Stimulated activated effector memory CD8-positive, alpha-beta T cell treated with anti-CD3 and anti-CD28 coated beads, Interleukin-12 subunit alpha, Interleukin-12 subunit beta, amount 100 ng/mL, for 72 hours (primary cell): ENCODE results near the gene RNF123.

Experiments used
- ATAC-seq: fragments of 150-1000 bp; cut with Tn5 transposase; 2 replicates; pipeline ENCODE4 v1.10.0; 2021
- DNase-seq, 2 donors: peaks; one replicate each; pipeline ENCODE4 v3.0.0; 2021 to 2022; ENCODE audit warnings: low spot score in 2 of 2
- H3K27ac Mint-ChIP-seq: one replicate; pipeline ENCODE4 v1.8.0; 2022; ENCODE audit warnings: mild to moderate bottlenecking, mixed read lengths
- H3K36me3 Mint-ChIP-seq: one replicate; pipeline ENCODE4 v1.8.0; 2022; ENCODE audit warnings: mild to moderate bottlenecking, mixed read lengths
- H3K4me1 Mint-ChIP-seq: one replicate; pipeline ENCODE4 v1.8.0; 2022; ENCODE audit warnings: mixed read lengths
- H3K4me3 Mint-ChIP-seq: one replicate; pipeline ENCODE4 v1.8.0; 2022; ENCODE audit warnings: mild to moderate bottlenecking, mixed read lengths
- H3K9me3 Mint-ChIP-seq: one replicate; pipeline ENCODE4 v1.8.0; 2022; ENCODE audit warnings: mixed read lengths

Gene RNF123

GRCh38 chr3:49714728-49715550 lies 25.6 kb downstream of the RNF123 start:
- Mint-ChIP-seq H3K27ac (peak overlapping the region; percentile 40), H3K4me1 (peaks cover 17% of the 10 kb centered on the region), H3K4me3 (no peak overlapping the region), H3K9me3 (no peaks in the 10 kb centered on the region), H3K36me3 (peaks cover 16% of the 10 kb centered on the region)
- DNase-seq (no peak), ATAC-seq (no peak)

GRCh38 chr3:49715611-49716121 lies 26.3 kb downstream of the RNF123 start:
- ATAC-seq (no peak), DNase-seq (no peak)
- Mint-ChIP-seq H3K4me3 (no peak overlapping the region), H3K27ac (peak overlapping the region; percentile 58), H3K9me3 (no peaks in the 10 kb centered on the region), H3K4me1 (peaks cover 20% of the 10 kb centered on the region), H3K36me3 (peaks cover 23% of the 10 kb centered on the region)

GRCh38 chr3:49716169-49716568 lies 26.8 kb downstream of the RNF123 start:
- H3K36me3 Mint-ChIP-seq, result peaks cover 28% of the 10 kb centered on the region
- H3K9me3 Mint-ChIP-seq, result no peaks in the 10 kb centered on the region
- H3K27ac Mint-ChIP-seq, result peak overlapping the region; percentile 58
- no peak overlapping the region for H3K4me3 Mint-ChIP-seq
- no peak for DNase-seq
- peaks cover 25% of the 10 kb centered on the region for H3K4me1 Mint-ChIP-seq
- ATAC-seq, result no peak

- Mint-ChIP-seq H3K4me3 (no peak overlapping the region), H3K9me3 (no peaks in the 10 kb centered on the region), H3K36me3 (peaks cover 34% of the 10 kb centered on the region), H3K4me1 (peaks cover 29% of the 10 kb centered on the region), H3K27ac (no peak overlapping the region)
- DNase-seq (no peak), ATAC-seq (no peak)
These were observed 27.4 kb downstream of the RNF123 start for GRCh38 chr3:49716691-49717210.

- H3K27ac Mint-ChIP-seq, result no peak overlapping the region
- no peak for ATAC-seq
- peaks cover 40% of the 10 kb centered on the region for H3K36me3 Mint-ChIP-seq
- no peaks in the 10 kb centered on the region for H3K9me3 Mint-ChIP-seq
- peak overlapping the region; percentile 80 for H3K4me3 Mint-ChIP-seq
- peaks cover 35% of the 10 kb centered on the region for H3K4me1 Mint-ChIP-seq
- no peak for DNase-seq
These were observed 28.0 kb downstream of the RNF123 start for GRCh38 chr3:49717211-49717958.

- DNase-seq (no peak), ATAC-seq (no peak)
- Mint-ChIP-seq H3K9me3 (no peaks in the 10 kb centered on the region), H3K27ac (peak overlapping the region; percentile 69), H3K4me1 (peaks cover 43% of the 10 kb centered on the region), H3K36me3 (peaks cover 48% of the 10 kb centered on the region), H3K4me3 (peak overlapping the region; percentile 80)
These were observed 28.9 kb downstream of the RNF123 start for GRCh38 chr3:49717959-49718857.

GRCh38 chr3:49718858-49719213 lies 29.5 kb downstream of the RNF123 start:
- peak overlapping the region; percentile 69 for H3K27ac Mint-ChIP-seq

GRCh38 chr3:49719214-49719884 lies 30.0 kb downstream of the RNF123 start, which contains the start of gene AMIGO3:
Gene AMIGO3, minus strand, starts transcription at chr3:49719684. Its CDS starts 219 bp downstream, at chr3:49719465.
- Mint-ChIP-seq H3K9me3 (no peaks in the 10 kb centered on the region), H3K4me3 (peak within 1 kb of the TSS; percentile 80), H3K4me1 (peaks cover 49% of the 10 kb centered on the region), H3K36me3 (peaks cover 59% of the 10 kb centered on the region), H3K27ac (peak within 1 kb of the TSS; percentile 98)
- DNase-seq (peak; percentile 82 to 97), ATAC-seq (peak; percentile 77)

More at GRCh38 chr3:49718858-49719213, 29.5 kb downstream of the RNF123 start:
- Mint-ChIP-seq H3K4me3 (peak overlapping the region; percentile 80), H3K36me3 (peaks cover 54% of the 10 kb centered on the region), H3K4me1 (peaks cover 45% of the 10 kb centered on the region), H3K9me3 (no peaks in the 10 kb centered on the region)
- no peak for ATAC-seq
- no peak for DNase-seq

GRCh38 chr3:49720855-49721595 lies 31.7 kb downstream of the RNF123 start:
- ATAC-seq, result no peak
- Mint-ChIP-seq H3K36me3 (peaks cover 61% of the 10 kb centered on the region), H3K9me3 (no peaks in the 10 kb centered on the region), H3K4me1 (peaks cover 55% of the 10 kb centered on the region), H3K27ac (peak overlapping the region; percentile 98), H3K4me3 (peak overlapping the region; percentile 14)
- peak in 1 of 2 donors; percentile 49 for DNase-seq

- H3K36me3 Mint-ChIP-seq, result peaks cover 61% of the 10 kb centered on the region
- no peak for ATAC-seq
- peak overlapping the region; percentile 91 for H3K4me3 Mint-ChIP-seq
- H3K9me3 Mint-ChIP-seq, result no peaks in the 10 kb centered on the region
- peaks cover 55% of the 10 kb centered on the region for H3K4me1 Mint-ChIP-seq
- peak overlapping the region; percentile 98 for H3K27ac Mint-ChIP-seq
- DNase-seq, result no peak
These were observed 32.2 kb downstream of the RNF123 start for GRCh38 chr3:49721596-49721895.

- Mint-ChIP-seq H3K36me3 (peaks cover 61% of the 10 kb centered on the region), H3K4me1 (peaks cover 55% of the 10 kb centered on the region), H3K4me3 (peak overlapping the region; percentile 91), H3K27ac (peak overlapping the region; percentile 98), H3K9me3 (no peaks in the 10 kb centered on the region)
- ATAC-seq, result no peak
- peak in 1 of 2 donors; percentile 49 for DNase-seq
These were observed 32.8 kb downstream of the RNF123 start for GRCh38 chr3:49721896-49722781.

GRCh38 chr3:49722896-49723295 lies 33.5 kb downstream of the RNF123 start:
- no peaks in the 10 kb centered on the region for H3K9me3 Mint-ChIP-seq
- ATAC-seq (no peak), DNase-seq (no peak)
- peak overlapping the region; percentile 91 for H3K4me3 Mint-ChIP-seq
- peaks cover 55% of the 10 kb centered on the region for H3K4me1 Mint-ChIP-seq
- peak overlapping the region; percentile 98 for H3K27ac Mint-ChIP-seq
- peaks cover 66% of the 10 kb centered on the region for H3K36me3 Mint-ChIP-seq

- DNase-seq (peak in 1 of 2 donors; percentile 72), ATAC-seq (peak; percentile 41)
- peak overlapping the region; percentile 91 for H3K4me3 Mint-ChIP-seq
- H3K36me3 Mint-ChIP-seq, result peaks cover 70% of the 10 kb centered on the region
- H3K9me3 Mint-ChIP-seq, result no peaks in the 10 kb centered on the region
- H3K4me1 Mint-ChIP-seq, result peaks cover 55% of the 10 kb centered on the region
- peak overlapping the region; percentile 98 for H3K27ac Mint-ChIP-seq
These were observed 33.9 kb downstream of the RNF123 start for GRCh38 chr3:49723296-49723627.
